PC-9 (cell line): ENCODE data around the gene ING3.
"Not testable (repeated sequence)": the region's sequence is repeated elsewhere in the genome, so short reads cannot be mapped to it uniquely, and the experiment has no call there.

Experiments used
- CTCF ChIP-seq: fragments of 200-600 bp; sonication (generic); conservative IDR thresholded peaks from 2 replicates; pipeline ENCODE4 v1.6.1; 2017; ENCODE audit warnings: mixed run types, antibody characterized with exemption, mild to moderate bottlenecking, moderate library complexity
- EZH2 ChIP-seq: fragments of 200-600 bp; sonication (generic); IDR thresholded peaks from 2 replicates; pipeline ENCODE4 v1.8.0; 2017; ENCODE audit warnings: antibody characterized with exemption, low read depth

DNA sequence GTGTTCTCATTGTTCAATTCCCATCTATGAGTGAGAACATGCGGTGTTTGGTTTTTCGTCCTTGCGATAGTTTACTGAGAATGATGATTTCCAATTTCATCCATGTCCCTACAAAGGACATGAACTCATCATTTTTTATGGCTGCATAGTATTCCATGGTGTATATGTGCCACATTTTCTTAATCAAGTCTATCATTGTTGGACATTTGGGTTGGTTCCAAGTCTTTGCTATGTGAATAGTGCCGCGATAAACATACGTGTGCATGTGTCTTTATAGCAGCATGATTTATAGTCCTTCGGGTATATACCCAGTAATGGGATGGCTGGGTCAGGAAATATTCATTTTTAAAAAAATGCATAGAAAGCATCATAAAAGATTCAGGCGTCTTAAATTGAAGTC, 33.0 kb downstream of the ING3 start:
- not testable (repeated sequence) for TF ChIP-seq CTCF, EZH2
